Measurements from ENCODE around the gene MGMT.

DNA sequence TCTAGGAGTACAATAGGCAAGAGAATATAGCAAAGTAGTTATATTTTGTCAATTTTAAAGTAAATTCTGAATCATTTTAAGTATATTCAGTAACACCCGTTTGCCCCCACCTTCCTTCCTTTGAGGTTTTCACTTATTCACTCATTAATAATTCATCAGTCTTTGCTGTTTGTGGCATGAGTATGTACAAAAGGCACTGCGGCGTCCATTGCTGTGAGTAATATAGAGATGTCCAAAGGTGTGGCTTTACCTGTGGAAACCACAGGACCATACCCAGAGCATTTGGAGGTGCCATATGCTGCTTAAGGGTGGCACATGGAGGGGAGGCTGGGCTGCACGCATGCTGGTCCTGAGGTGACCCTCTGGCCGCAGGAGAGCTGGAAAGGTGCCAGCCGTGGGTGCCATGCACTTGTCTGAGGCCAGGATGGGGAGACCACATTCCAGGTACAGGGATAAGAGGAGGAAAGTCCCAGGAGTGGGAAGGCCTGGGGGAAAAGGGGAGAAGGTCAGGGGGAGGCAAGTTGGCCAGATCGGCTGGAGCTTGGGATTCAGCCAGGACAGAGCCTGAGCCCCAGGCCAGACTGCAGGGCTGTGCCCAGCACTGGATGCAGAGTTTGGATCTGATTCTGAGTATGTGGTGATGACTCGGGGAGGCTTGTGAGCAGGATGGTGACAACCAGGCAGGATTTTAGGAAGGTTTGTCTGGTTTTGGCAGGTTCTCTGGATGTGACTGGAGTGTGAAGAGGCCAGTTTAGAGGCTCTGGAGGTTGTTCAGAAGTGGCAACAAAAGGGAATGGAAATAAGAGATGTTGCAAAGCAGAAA is 223.4 kb downstream of the MGMT start:
- TF ChIP-seq, protein P1, sequence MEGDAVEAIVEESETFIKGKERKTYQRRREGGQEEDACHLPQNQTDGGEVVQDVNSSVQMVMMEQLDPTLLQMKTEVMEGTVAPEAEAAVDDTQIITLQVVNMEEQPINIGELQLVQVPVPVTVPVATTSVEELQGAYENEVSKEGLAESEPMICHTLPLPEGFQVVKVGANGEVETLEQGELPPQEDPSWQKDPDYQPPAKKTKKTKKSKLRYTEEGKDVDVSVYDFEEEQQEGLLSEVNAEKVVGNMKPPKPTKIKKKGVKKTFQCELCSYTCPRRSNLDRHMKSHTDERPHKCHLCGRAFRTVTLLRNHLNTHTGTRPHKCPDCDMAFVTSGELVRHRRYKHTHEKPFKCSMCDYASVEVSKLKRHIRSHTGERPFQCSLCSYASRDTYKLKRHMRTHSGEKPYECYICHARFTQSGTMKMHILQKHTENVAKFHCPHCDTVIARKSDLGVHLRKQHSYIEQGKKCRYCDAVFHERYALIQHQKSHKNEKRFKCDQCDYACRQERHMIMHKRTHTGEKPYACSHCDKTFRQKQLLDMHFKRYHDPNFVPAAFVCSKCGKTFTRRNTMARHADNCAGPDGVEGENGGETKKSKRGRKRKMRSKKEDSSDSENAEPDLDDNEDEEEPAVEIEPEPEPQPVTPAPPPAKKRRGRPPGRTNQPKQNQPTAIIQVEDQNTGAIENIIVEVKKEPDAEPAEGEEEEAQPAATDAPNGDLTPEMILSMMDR (IDR thresholded peaks at IDR 0.05; ENCODE audit: low read depth, low read length, missing input control): no peak
- TF ChIP-seq TAF1 (conservative IDR thresholded peaks at IDR 0.05): no peak
- TF ChIP-seq YY1 (IDR thresholded peaks at IDR 0.05): no peak
- TF ChIP-seq GABPA (IDR thresholded peaks at IDR 0.05 in 1 of 2, conservative IDR thresholded peaks at IDR 0.05 in 1 of 2): no peak
- TF ChIP-seq JUND (IDR thresholded peaks at IDR 0.05): no peak
- TF ChIP-seq FOXA1 (IDR thresholded peaks at IDR 0.05): no peak
- TF ChIP-seq, protein P2, sequence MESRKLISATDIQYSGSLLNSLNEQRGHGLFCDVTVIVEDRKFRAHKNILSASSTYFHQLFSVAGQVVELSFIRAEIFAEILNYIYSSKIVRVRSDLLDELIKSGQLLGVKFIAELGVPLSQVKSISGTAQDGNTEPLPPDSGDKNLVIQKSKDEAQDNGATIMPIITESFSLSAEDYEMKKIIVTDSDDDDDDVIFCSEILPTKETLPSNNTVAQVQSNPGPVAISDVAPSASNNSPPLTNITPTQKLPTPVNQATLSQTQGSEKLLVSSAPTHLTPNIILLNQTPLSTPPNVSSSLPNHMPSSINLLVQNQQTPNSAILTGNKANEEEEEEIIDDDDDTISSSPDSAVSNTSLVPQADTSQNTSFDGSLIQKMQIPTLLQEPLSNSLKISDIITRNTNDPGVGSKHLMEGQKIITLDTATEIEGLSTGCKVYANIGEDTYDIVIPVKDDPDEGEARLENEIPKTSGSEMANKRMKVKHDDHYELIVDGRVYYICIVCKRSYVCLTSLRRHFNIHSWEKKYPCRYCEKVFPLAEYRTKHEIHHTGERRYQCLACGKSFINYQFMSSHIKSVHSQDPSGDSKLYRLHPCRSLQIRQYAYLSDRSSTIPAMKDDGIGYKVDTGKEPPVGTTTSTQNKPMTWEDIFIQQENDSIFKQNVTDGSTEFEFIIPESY (IDR thresholded peaks at IDR 0.05): no peak

Data from liver (tissue), 3 donors.